Fibroblast of villous mesenchyme (primary cell): ENCODE results near the gene VPS18. TPM values are rescaled to one million over a fixed set of nuclear protein-coding genes. Genes with fewer than 3 reads are reported as not detected.

Source experiments
- DNase-seq: peaks from one replicate; pipeline ENCODE4 v3.0.0-alpha.2; 2010; ENCODE audit warnings: low read depth
- H3K4me3 ChIP-seq: 2 replicates; pipeline ENCODE4 v1.5.1; 2011; ENCODE audit warnings: low read depth, mild to moderate bottlenecking, low read length
- total RNA-seq: library from RNA; depleted of rRNA; stranded (reverse); fragments of >200 nt; gene quantifications from 2 replicates; pipeline ENCODE4 v1.2.3, GENCODE V29; 2012
- TF ChIP-seq, protein P1 (sequence below): IDR thresholded peaks from 2 replicates; pipeline ENCODE4 v1.5.1; 2012; ENCODE audit warnings: low read depth, mild to moderate bottlenecking, low read length; ENCODE audit not compliant: insufficient read depth

VPS18 gene
- total RNA-seq, 1 donor, result 48.8 TPM

- DNase-seq, result no peak
- TF ChIP-seq, protein P1, sequence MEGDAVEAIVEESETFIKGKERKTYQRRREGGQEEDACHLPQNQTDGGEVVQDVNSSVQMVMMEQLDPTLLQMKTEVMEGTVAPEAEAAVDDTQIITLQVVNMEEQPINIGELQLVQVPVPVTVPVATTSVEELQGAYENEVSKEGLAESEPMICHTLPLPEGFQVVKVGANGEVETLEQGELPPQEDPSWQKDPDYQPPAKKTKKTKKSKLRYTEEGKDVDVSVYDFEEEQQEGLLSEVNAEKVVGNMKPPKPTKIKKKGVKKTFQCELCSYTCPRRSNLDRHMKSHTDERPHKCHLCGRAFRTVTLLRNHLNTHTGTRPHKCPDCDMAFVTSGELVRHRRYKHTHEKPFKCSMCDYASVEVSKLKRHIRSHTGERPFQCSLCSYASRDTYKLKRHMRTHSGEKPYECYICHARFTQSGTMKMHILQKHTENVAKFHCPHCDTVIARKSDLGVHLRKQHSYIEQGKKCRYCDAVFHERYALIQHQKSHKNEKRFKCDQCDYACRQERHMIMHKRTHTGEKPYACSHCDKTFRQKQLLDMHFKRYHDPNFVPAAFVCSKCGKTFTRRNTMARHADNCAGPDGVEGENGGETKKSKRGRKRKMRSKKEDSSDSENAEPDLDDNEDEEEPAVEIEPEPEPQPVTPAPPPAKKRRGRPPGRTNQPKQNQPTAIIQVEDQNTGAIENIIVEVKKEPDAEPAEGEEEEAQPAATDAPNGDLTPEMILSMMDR, result no peak
Observed at GRCh38 chr15:40936709-40937666, 42.7 kb downstream of the VPS18 start.

DNA sequence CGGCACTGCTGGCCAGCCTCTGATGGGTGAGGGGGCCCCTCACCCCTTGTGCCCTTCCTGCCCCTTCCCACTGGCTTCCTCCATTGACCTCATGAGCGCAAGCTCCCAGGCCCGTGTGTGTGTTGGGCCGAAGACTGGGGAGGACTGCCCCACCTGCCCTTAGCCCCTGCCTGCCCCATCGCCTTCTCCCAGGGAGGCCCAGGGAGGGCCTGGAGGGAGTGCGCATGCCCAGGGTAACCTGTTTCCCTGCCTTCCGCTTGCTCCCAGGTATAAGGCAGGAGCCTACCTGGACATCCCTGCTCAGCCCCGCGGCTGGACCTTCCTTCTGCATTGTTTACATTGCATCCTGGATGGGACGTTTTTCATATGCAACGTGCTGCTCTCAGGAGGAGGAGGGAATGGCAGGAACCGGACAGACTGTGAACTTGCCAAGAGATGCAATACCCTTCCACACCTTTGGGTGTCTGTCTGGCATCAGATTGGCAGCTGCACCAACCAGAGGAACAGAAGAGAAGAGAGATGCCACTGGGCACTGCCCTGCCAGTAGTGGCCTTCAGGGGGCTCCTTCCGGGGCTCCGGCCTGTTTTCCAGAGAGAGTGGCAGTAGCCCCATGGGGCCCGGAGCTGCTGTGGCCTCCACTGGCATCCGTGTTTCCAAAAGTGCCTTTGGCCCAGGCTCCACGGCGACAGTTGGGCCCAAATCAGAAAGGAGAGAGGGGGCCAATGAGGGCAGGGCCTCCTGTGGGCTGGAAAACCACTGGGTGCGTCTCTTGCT, 43.7 kb downstream of the VPS18 start:
- no peak for DNase-seq
- TF ChIP-seq, protein P1, result peak; percentile 29
- H3K4me3 ChIP-seq, result no peak overlapping the region

More at GRCh38 chr15:40936709-40937666, 42.7 kb downstream of the VPS18 start:
- H3K4me3 ChIP-seq, result no peak overlapping the region

- H3K4me3 ChIP-seq, result no peak overlapping the region
- DNase-seq, result no peak
- TF ChIP-seq, protein P1, result no peak
Observed at GRCh38 chr15:40938536-40938870, 44.3 kb downstream of the VPS18 start.

DNA sequence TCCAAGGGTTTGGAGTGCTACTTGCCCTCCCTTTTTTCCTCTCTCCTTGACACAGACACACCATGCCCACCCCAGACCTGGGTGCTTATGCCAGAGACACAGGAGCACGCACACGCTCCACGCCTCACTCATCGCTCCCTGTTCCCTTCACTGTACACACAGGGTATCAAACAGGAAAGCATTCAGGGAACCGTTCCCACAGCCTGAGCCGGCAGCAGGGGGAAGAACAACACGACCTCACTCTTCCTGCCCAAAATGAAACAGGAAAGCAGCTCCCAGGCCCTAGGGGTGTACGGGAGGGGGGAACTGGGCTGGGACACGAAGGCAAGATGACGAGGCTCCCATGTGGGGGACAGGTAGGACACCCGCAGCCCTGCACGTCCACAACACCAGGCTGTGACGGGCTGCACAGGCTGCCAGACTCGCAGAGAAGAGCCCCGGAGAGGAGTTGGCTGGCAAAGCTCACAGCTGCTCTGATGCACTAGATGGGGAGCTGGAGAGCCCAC, 46.1 kb downstream of the VPS18 start:
- TF ChIP-seq, protein P1, result no peak
- no peak overlapping the region for H3K4me3 ChIP-seq
- DNase-seq, result no peak

GRCh38 chr15:40941068-40941527, 46.8 kb downstream of the VPS18 start:
- H3K4me3 ChIP-seq, result peak overlapping the region; percentile 50
- no peak for DNase-seq
- TF ChIP-seq, protein P1, result no peak

DNA sequence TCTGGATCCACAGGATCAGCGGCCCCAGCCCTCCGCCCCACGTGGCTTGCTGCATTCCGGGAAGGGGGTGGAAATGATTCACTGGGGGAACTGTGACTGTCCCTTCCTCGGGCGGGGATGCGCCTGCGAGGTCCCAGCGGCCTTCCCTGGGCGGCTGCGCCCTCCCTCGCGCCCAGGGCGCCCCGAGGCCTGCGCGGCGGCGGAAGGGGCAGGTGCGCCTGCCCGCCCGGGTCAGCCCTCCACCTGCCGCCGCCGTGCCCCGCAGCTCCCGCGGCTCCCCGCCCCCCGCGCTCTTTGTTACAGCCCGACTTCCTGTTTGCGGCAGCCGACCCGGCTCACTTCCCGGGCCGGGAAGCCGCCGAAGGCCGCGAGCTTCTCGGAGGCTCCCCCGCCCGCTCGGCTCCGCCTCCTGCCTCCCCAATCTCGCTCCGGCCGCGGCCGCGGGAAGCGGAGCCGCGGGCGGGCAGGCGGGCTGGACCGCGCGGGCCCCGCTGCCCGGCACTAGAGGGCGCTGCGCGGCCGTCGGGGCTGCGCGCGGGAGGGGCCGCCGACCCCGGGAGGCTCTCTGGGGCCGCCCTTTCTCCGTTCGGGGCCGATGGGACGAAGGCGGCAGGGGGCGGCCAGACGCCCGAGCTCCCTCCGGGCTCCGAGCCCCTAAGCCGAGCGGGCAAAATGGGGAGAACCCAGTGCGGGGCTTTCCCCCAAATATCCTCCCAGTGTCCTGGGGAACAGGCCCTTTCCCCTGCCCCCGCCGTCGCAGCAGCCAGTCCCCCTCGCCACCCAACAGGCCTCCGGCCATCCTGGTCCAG, 47.5 kb downstream of the VPS18 start:
- peak overlapping the region; percentile 64 for H3K4me3 ChIP-seq
- TF ChIP-seq, protein P1, result no peak
- DNase-seq, result peak; percentile 80
